Measurements from ENCODE around the gene NKX2-3.

Gene NKX2-3

DNA sequence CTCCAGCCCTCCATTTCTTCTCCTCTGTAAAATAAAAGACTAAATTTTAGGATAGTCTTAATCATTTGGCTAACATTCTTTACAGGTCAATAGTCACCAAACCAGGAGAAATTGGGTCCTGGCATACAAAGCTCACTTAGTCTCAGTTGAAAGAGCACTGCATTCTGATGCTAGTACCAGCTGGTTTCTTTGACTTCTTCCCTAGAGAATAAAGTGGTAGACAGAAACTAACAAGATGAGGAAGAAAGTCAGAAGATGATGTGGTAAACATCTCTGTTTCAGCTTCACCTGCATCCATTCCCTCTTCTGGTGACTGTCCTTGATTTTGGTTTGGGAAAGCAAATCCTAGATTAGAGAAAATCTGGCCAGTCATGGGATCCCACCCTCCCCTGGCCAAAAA lies 37.2 kb downstream of the NKX2-3 start:
- ChIA-PET POLR2A (no interaction called here), CTCF (interaction anchor here (0.8 to 1.2 kb wide), 3 partner anchors 9 to 43 kb away, joined by 3 to 9 read pairs (median 6); no protein-coding TSS in a partner anchor)
- no peaks in the 10 kb centered on the region for H3K4me1 ChIP-seq (ENCODE audit: control insufficient read depth, insufficient read depth, low read length)
- no peak overlapping the region for H3K4me3 ChIP-seq (ENCODE audit: low read depth, low read length)
- TF ChIP-seq ZNF548 (tag by site-specific recombination; IDR thresholded peaks at IDR 0.05) (no peak), ZNF529 (tag by site-specific recombination; IDR thresholded peaks at IDR 0.05; ENCODE audit: insufficient replicate concordance) (no peak), PATZ1 (tag by site-specific recombination; IDR thresholded peaks at IDR 0.05) (no peak), ZFP41 (tag by site-specific recombination; IDR thresholded peaks at IDR 0.05; ENCODE audit: borderline replicate concordance) (no peak), ZNF223 (tag by site-specific recombination; IDR thresholded peaks at IDR 0.05) (no peak), SETDB1 (IDR thresholded peaks at IDR 0.05; ENCODE audit: insufficient read length, low read length) (no peak), ZNF391 (tag by site-specific recombination; IDR thresholded peaks at IDR 0.05; ENCODE audit: borderline replicate concordance, low read depth) (no peak)
- TF ChIP-seq, protein P1, sequence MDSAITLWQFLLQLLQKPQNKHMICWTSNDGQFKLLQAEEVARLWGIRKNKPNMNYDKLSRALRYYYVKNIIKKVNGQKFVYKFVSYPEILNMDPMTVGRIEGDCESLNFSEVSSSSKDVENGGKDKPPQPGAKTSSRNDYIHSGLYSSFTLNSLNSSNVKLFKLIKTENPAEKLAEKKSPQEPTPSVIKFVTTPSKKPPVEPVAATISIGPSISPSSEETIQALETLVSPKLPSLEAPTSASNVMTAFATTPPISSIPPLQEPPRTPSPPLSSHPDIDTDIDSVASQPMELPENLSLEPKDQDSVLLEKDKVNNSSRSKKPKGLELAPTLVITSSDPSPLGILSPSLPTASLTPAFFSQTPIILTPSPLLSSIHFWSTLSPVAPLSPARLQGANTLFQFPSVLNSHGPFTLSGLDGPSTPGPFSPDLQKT (IDR thresholded peaks at IDR 0.05; ENCODE audit: borderline replicate concordance, low read depth, low read length) = no peak
- TF ChIP-seq, protein P2, sequence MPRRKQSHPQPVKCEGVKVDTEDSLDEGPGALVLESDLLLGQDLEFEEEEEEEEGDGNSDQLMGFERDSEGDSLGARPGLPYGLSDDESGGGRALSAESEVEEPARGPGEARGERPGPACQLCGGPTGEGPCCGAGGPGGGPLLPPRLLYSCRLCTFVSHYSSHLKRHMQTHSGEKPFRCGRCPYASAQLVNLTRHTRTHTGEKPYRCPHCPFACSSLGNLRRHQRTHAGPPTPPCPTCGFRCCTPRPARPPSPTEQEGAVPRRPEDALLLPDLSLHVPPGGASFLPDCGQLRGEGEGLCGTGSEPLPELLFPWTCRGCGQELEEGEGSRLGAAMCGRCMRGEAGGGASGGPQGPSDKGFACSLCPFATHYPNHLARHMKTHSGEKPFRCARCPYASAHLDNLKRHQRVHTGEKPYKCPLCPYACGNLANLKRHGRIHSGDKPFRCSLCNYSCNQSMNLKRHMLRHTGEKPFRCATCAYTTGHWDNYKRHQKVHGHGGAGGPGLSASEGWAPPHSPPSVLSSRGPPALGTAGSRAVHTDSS (tag by site-specific recombination; IDR thresholded peaks at IDR 0.05) = no peak
- TF ChIP-seq, protein P3, sequence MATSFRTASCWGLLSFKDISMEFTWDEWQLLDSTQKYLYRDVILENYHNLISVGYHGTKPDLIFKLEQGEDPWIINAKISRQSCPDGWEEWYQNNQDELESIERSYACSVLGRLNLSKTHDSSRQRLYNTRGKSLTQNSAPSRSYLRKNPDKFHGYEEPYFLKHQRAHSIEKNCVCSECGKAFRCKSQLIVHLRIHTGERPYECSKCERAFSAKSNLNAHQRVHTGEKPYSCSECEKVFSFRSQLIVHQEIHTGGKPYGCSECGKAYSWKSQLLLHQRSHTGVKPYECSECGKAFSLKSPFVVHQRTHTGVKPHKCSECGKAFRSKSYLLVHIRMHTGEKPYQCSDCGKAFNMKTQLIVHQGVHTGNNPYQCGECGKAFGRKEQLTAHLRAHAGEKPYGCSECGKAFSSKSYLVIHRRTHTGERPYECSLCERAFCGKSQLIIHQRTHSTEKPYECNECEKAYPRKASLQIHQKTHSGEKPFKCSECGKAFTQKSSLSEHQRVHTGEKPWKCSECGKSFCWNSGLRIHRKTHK (tag by site-specific recombination; IDR thresholded peaks at IDR 0.05) = no peak
- H3K9me3 ChIP-seq (ENCODE audit: control insufficient read depth, insufficient read depth, low read depth, low read length) = no peaks in the 10 kb centered on the region
- no peaks in the 10 kb centered on the region for H3K36me3 ChIP-seq (ENCODE audit: control insufficient read depth in 2 of 2, insufficient read depth in 1 of 2, low read length in 2 of 2)
- H3K27ac ChIP-seq (ENCODE audit: extremely low read depth, low read depth, low read length) = no peak overlapping the region

DNA sequence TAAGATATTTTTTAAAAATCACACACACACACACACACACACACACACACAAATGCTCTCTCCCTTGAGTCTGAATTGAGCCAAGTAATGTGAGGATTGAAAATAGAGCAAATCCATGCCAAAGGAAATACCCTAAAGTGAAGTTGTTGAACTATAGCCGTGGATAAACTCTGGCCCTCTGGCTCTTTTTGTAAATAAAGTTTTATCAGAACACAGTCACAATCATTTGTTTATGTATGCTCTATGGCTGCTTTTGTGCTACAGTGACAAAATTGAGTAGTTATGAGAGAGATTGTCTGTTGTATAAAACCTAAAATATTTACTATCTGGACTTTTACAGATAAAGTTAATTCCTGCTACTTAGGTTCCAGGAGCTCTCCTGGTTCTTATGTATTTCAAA lies 39.1 kb downstream of the NKX2-3 start:
- POLR2A ChIA-PET = no interaction called here
- Histone ChIP-seq H3K4me3 (ENCODE audit: low read depth, low read length) (no peak overlapping the region), H3K4me1 (ENCODE audit: control insufficient read depth, insufficient read depth, low read length) (no peaks in the 10 kb centered on the region), H3K9me3 (ENCODE audit: control insufficient read depth, insufficient read depth, low read depth, low read length) (no peaks in the 10 kb centered on the region), H3K27ac (ENCODE audit: extremely low read depth, low read depth, low read length) (no peak overlapping the region), H3K36me3 (ENCODE audit: control insufficient read depth in 2 of 2, insufficient read depth in 1 of 2, low read length in 2 of 2) (no peaks in the 10 kb centered on the region)
- CTCF ChIA-PET = interaction anchor here (4.5 kb wide), 1 partner anchor 12 kb away, joined by 25 read pairs; no protein-coding TSS in a partner anchor
- TF ChIP-seq ZNF239 (tag by site-specific recombination; IDR thresholded peaks at IDR 0.05) = no peak
- TF ChIP-seq, protein P4, sequence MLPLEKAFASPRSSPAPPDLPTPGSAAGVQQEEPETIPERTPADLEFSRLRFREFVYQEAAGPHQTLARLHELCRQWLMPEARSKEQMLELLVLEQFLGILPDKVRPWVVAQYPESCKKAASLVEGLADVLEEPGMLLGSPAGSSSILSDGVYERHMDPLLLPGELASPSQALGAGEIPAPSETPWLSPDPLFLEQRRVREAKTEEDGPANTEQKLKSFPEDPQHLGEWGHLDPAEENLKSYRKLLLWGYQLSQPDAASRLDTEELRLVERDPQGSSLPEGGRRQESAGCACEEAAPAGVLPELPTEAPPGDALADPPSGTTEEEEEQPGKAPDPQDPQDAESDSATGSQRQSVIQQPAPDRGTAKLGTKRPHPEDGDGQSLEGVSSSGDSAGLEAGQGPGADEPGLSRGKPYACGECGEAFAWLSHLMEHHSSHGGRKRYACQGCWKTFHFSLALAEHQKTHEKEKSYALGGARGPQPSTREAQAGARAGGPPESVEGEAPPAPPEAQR (tag by site-specific recombination; IDR thresholded peaks at IDR 0.05) = no peak
- no peak for TF ChIP-seq ZNF280D (tag by site-specific recombination; IDR thresholded peaks at IDR 0.05)
- TF ChIP-seq, protein P5, sequence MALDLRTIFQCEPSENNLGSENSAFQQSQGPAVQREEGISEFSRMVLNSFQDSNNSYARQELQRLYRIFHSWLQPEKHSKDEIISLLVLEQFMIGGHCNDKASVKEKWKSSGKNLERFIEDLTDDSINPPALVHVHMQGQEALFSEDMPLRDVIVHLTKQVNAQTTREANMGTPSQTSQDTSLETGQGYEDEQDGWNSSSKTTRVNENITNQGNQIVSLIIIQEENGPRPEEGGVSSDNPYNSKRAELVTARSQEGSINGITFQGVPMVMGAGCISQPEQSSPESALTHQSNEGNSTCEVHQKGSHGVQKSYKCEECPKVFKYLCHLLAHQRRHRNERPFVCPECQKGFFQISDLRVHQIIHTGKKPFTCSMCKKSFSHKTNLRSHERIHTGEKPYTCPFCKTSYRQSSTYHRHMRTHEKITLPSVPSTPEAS (tag by site-specific recombination; IDR thresholded peaks at IDR 0.05) = no peak
- no peak for TF ChIP-seq ZNF585B (tag by site-specific recombination; IDR thresholded peaks at IDR 0.05)
- no peak for TF ChIP-seq HOXD13 (CRISPR knock-in tag; IDR thresholded peaks at IDR 0.05; ENCODE audit: borderline replicate concordance)
- TF ChIP-seq ZNF692 (tag by site-specific recombination; IDR thresholded peaks at IDR 0.05) = no peak
- TF ChIP-seq KLF1 (tag by site-specific recombination; IDR thresholded peaks at IDR 0.05) = no peak
- TF ChIP-seq, protein P6, sequence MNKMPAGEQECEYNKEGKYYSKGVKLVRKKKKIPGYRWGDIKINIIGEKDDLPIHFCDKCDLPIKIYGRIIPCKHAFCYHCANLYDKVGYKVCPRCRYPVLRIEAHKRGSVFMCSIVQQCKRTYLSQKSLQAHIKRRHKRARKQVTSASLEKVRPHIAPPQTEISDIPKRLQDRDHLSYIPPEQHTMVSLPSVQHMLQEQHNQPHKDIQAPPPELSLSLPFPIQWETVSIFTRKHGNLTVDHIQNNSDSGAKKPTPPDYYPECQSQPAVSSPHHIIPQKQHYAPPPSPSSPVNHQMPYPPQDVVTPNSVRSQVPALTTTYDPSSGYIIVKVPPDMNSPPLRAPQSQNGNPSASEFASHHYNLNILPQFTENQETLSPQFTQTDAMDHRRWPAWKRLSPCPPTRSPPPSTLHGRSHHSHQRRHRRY (tag by site-specific recombination; IDR thresholded peaks at IDR 0.05) = no peak
